ENCODE data around the gene SERTAD4. TPM values are rescaled to one million over a fixed set of nuclear protein-coding genes. Genes with fewer than 3 reads are reported as not detected.
A peak's percentile ranks its signal among the peaks of the same experiment; 100 is the strongest.
"Not testable (repeated sequence)": the region's sequence is repeated elsewhere in the genome, so short reads cannot be mapped to it uniquely, and the experiment has no call there.

Gene SERTAD4
- total RNA-seq, 1 experiment from 2014 or later, result 6.6 TPM

- Histone ChIP-seq H3K27ac (no peak overlapping the region), H3K4me3 (no peak overlapping the region), H3K9me3 (replicated peaks) (no peaks in the 10 kb centered on the region), H3K4me1 (replicated peaks) (peaks cover 30% of the 10 kb centered on the region), H3K36me3 (no peaks in the 10 kb centered on the region), H3K27me3 (replicated peaks) (no peaks in the 10 kb centered on the region)
- DNase-seq (ENCODE audit: low read depth in 1 of 2, low spot score in 2 of 2), result no peak
Observed at GRCh38 chr1:210257698-210258529, 25.3 kb downstream of the SERTAD4 start.

GRCh38 chr1:210259561-210259960 lies 27.0 kb downstream of the SERTAD4 start:
- H3K27ac ChIP-seq, result no peak overlapping the region

GRCh38 chr1:210260096-210260495 lies 27.5 kb downstream of the SERTAD4 start:
- H3K4me1 ChIP-seq (replicated peaks), result peaks cover 52% of the 10 kb centered on the region
- H3K27me3 ChIP-seq (replicated peaks), result no peaks in the 10 kb centered on the region
- DNase-seq (ENCODE audit: low read depth in 1 of 2, low spot score in 2 of 2), result no peak
- H3K36me3 ChIP-seq, result no peaks in the 10 kb centered on the region
- no peak overlapping the region for H3K4me3 ChIP-seq
- no peak overlapping the region for H3K27ac ChIP-seq
- H3K9me3 ChIP-seq (replicated peaks), result no peaks in the 10 kb centered on the region

More at GRCh38 chr1:210259561-210259960, 27.0 kb downstream of the SERTAD4 start:
- peaks cover 47% of the 10 kb centered on the region for H3K4me1 ChIP-seq (replicated peaks)
- H3K27me3 ChIP-seq (replicated peaks), result no peaks in the 10 kb centered on the region
- H3K9me3 ChIP-seq (replicated peaks), result no peaks in the 10 kb centered on the region
- no peak overlapping the region for H3K4me3 ChIP-seq
- peak; percentile 66 to 68 for DNase-seq (ENCODE audit: low read depth in 1 of 2, low spot score in 2 of 2)
- H3K36me3 ChIP-seq, result no peaks in the 10 kb centered on the region

GRCh38 chr1:210262167-210262896 lies 29.7 kb downstream of the SERTAD4 start:
- Histone ChIP-seq H3K36me3 (no peaks in the 10 kb centered on the region), H3K4me1 (replicated peaks) (peaks cover 62% of the 10 kb centered on the region), H3K27ac (peak overlapping the region; percentile 46), H3K4me3 (no peak overlapping the region), H3K9me3 (replicated peaks) (no peaks in the 10 kb centered on the region), H3K27me3 (replicated peaks) (no peaks in the 10 kb centered on the region)
- peak in 1 of 2 experiments; percentile 84 for DNase-seq (ENCODE audit: low read depth in 1 of 2, low spot score in 2 of 2)

GRCh38 chr1:210262897-210263272 lies 30.3 kb downstream of the SERTAD4 start:
- no peak for DNase-seq (ENCODE audit: low read depth in 1 of 2, low spot score in 2 of 2)
- peak overlapping the region; percentile 46; the same call in 1 of the 2 replicates for H3K27ac ChIP-seq
- H3K27me3 ChIP-seq (replicated peaks), result no peaks in the 10 kb centered on the region
- H3K9me3 ChIP-seq (replicated peaks), result no peaks in the 10 kb centered on the region
- no peak overlapping the region for H3K4me3 ChIP-seq
- peaks cover 62% of the 10 kb centered on the region for H3K4me1 ChIP-seq (replicated peaks)
- H3K36me3 ChIP-seq, result no peaks in the 10 kb centered on the region

GRCh38 chr1:210263963-210264362 lies 31.4 kb downstream of the SERTAD4 start:
- H3K4me3 ChIP-seq, result no peak overlapping the region
- no peaks in the 10 kb centered on the region for H3K9me3 ChIP-seq (replicated peaks)
- H3K36me3 ChIP-seq, result no peaks in the 10 kb centered on the region
- peak in 1 of 2 experiments; percentile 65 for DNase-seq (ENCODE audit: low read depth in 1 of 2, low spot score in 2 of 2)
- H3K27ac ChIP-seq, result no peak overlapping the region
- no peaks in the 10 kb centered on the region for H3K27me3 ChIP-seq (replicated peaks)
- peaks cover 60% of the 10 kb centered on the region for H3K4me1 ChIP-seq (replicated peaks)

GRCh38 chr1:210264496-210265380 lies 32.1 kb downstream of the SERTAD4 start:
- H3K9me3 ChIP-seq (replicated peaks), result no peaks in the 10 kb centered on the region
- H3K4me1 ChIP-seq (replicated peaks), result peaks cover 52% of the 10 kb centered on the region
- no peak overlapping the region for H3K27ac ChIP-seq
- no peaks in the 10 kb centered on the region for H3K36me3 ChIP-seq
- no peak overlapping the region for H3K4me3 ChIP-seq
- no peaks in the 10 kb centered on the region for H3K27me3 ChIP-seq (replicated peaks)
- DNase-seq (ENCODE audit: low read depth in 1 of 2, low spot score in 2 of 2), result peak in 1 of 2 experiments; percentile 36

GRCh38 chr1:210265392-210265955 lies 32.9 kb downstream of the SERTAD4 start:
- not testable (repeated sequence) for H3K9me3 ChIP-seq (replicated peaks); H3K27ac ChIP-seq; H3K36me3 ChIP-seq; H3K4me3 ChIP-seq; H3K27me3 ChIP-seq (replicated peaks)
- peak; percentile 70 to 72 for DNase-seq (ENCODE audit: low read depth in 1 of 2, low spot score in 2 of 2)
- peaks cover 46% of the 10 kb centered on the region for H3K4me1 ChIP-seq (replicated peaks)

- peaks cover 24% of the 10 kb centered on the region for H3K4me1 ChIP-seq (replicated peaks)
- no peak for DNase-seq (ENCODE audit: low read depth in 1 of 2, low spot score in 2 of 2)
- H3K27ac ChIP-seq, result no peak overlapping the region
- no peaks in the 10 kb centered on the region for H3K9me3 ChIP-seq (replicated peaks)
- H3K27me3 ChIP-seq (replicated peaks), result no peaks in the 10 kb centered on the region
- no peaks in the 10 kb centered on the region for H3K36me3 ChIP-seq
- H3K4me3 ChIP-seq, result no peak overlapping the region
Observed at GRCh38 chr1:210269981-210270380, 37.4 kb downstream of the SERTAD4 start.

- no peaks in the 10 kb centered on the region for H3K27me3 ChIP-seq (replicated peaks)
- no peak overlapping the region for H3K4me3 ChIP-seq
- no peaks in the 10 kb centered on the region for H3K36me3 ChIP-seq
- DNase-seq (ENCODE audit: low read depth in 1 of 2, low spot score in 2 of 2), result no peak
- H3K4me1 ChIP-seq (replicated peaks), result peaks cover 14% of the 10 kb centered on the region
- no peaks in the 10 kb centered on the region for H3K9me3 ChIP-seq (replicated peaks)
- no peak overlapping the region for H3K27ac ChIP-seq
Observed at GRCh38 chr1:210272666-210273065, 40.1 kb downstream of the SERTAD4 start.

GRCh38 chr1:210280221-210280620 lies 47.6 kb downstream of the SERTAD4 start:
- Histone ChIP-seq H3K36me3 (no peaks in the 10 kb centered on the region), H3K9me3 (replicated peaks) (peaks cover 18% of the 10 kb centered on the region; the same call in 1 of the 2 replicates), H3K27ac (no peak overlapping the region), H3K4me3 (no peak overlapping the region), H3K4me1 (replicated peaks) (no peaks in the 10 kb centered on the region), H3K27me3 (replicated peaks) (no peaks in the 10 kb centered on the region)
- no peak for DNase-seq (ENCODE audit: low read depth in 1 of 2, low spot score in 2 of 2)

- no peak overlapping the region for H3K4me3 ChIP-seq
- H3K27ac ChIP-seq, result no peak overlapping the region
- no peaks in the 10 kb centered on the region for H3K36me3 ChIP-seq
- H3K27me3 ChIP-seq (replicated peaks), result peaks cover 15% of the 10 kb centered on the region; the same call in 1 of the 2 replicates
- H3K9me3 ChIP-seq (replicated peaks), result no peaks in the 10 kb centered on the region
- peaks cover 12% of the 10 kb centered on the region for H3K4me1 ChIP-seq (replicated peaks)
- no peak for DNase-seq (ENCODE audit: low read depth in 1 of 2, low spot score in 2 of 2)
Observed at GRCh38 chr1:210288116-210288515, 55.5 kb downstream of the SERTAD4 start.

GRCh38 chr1:210289248-210289647 lies 56.7 kb downstream of the SERTAD4 start:
- Histone ChIP-seq H3K9me3 (replicated peaks) (no peaks in the 10 kb centered on the region), H3K36me3 (no peaks in the 10 kb centered on the region), H3K4me1 (replicated peaks) (peaks cover 17% of the 10 kb centered on the region), H3K27me3 (replicated peaks) (peaks cover 15% of the 10 kb centered on the region; the same call in 1 of the 2 replicates), H3K27ac (no peak overlapping the region), H3K4me3 (no peak overlapping the region)
- DNase-seq (ENCODE audit: low read depth in 1 of 2, low spot score in 2 of 2), result no peak
